ACC112 (cell line): Measurements from ENCODE around the gene ANTXR1.

Experiments used
- H2AFZ ChIP-seq: fragments of 200-600 bp; sonication (generic); one replicate; pipeline ENCODE4 v1.6.0; 2017; ENCODE audit warnings: antibody characterized with exemption, low read length; ENCODE audit not compliant: unreplicated experiment
- H3K27ac ChIP-seq: fragments of 200-600 bp; sonication (generic); 2 replicates; pipeline ENCODE4 v1.5.1; 2014; ENCODE audit warnings: low read depth, mild to moderate bottlenecking, antibody characterized with exemption, low read length, moderate library complexity
- H3K27me3 ChIP-seq: fragments of 200-600 bp; sonication (generic); 2 replicates; pipeline ENCODE4 v1.6.1; 2014; ENCODE audit warnings: mild to moderate bottlenecking, antibody characterized with exemption, low read length, moderate library complexity, mixed read lengths; ENCODE audit not compliant: insufficient read depth
- H3K36me3 ChIP-seq: fragments of 200-600 bp; sonication (generic); 2 replicates; pipeline ENCODE4 v1.6.1; 2016; ENCODE audit warnings: mild to moderate bottlenecking, antibody characterized with exemption, low read length, moderate library complexity, mixed read lengths; ENCODE audit not compliant: insufficient read depth
- H3K4me1 ChIP-seq: fragments of 200-600 bp; sonication (generic); one replicate; pipeline ENCODE4 v1.6.1; 2016; ENCODE audit warnings: low read length, mixed read lengths; ENCODE audit not compliant: insufficient read depth, unreplicated experiment, control insufficient read depth
- H3K4me3 ChIP-seq: fragments of 200-600 bp; sonication (generic); 2 replicates; pipeline ENCODE4 v1.5.1; 2014; ENCODE audit warnings: mild to moderate bottlenecking, low read depth, low read length
- H3K79me2 ChIP-seq: fragments of 200-600 bp; sonication (generic); one replicate; pipeline ENCODE4 v1.6.0; 2016; ENCODE audit warnings: low read length; ENCODE audit not compliant: control insufficient read depth, unreplicated experiment, insufficient read depth

Gene ANTXR1

GRCh38 chr2:69147841-69148533 lies 135.0 kb downstream of the ANTXR1 start:
- no peaks in the 10 kb centered on the region for H3K27me3 ChIP-seq
- H3K79me2 ChIP-seq: no peaks in the 10 kb centered on the region
- no peak overlapping the region for H3K4me3 ChIP-seq
- no peak overlapping the region for H3K27ac ChIP-seq
- H3K4me1 ChIP-seq: peaks cover 25% of the 10 kb centered on the region
- H2AFZ ChIP-seq: no peak overlapping the region
- H3K36me3 ChIP-seq: peaks cover 16% of the 10 kb centered on the region

- H3K79me2 ChIP-seq: no peaks in the 10 kb centered on the region
- no peaks in the 10 kb centered on the region for H3K27me3 ChIP-seq
- no peak overlapping the region for H2AFZ ChIP-seq
- H3K27ac ChIP-seq: no peak overlapping the region
- H3K4me1 ChIP-seq: peaks cover 28% of the 10 kb centered on the region
- H3K36me3 ChIP-seq: peaks cover 16% of the 10 kb centered on the region
- no peak overlapping the region for H3K4me3 ChIP-seq
Measured at GRCh38 chr2:69149631-69150215, 136.7 kb downstream of the ANTXR1 start.

GRCh38 chr2:69151931-69152330 lies 139.0 kb downstream of the ANTXR1 start:
- Histone ChIP-seq H3K27me3 (no peaks in the 10 kb centered on the region), H3K79me2 (no peaks in the 10 kb centered on the region), H3K4me1 (peaks cover 29% of the 10 kb centered on the region), H2AFZ (no peak overlapping the region), H3K27ac (no peak overlapping the region), H3K36me3 (peaks cover 16% of the 10 kb centered on the region), H3K4me3 (no peak overlapping the region)

- no peak overlapping the region for H2AFZ ChIP-seq
- H3K27me3 ChIP-seq: no peaks in the 10 kb centered on the region
- no peaks in the 10 kb centered on the region for H3K79me2 ChIP-seq
- H3K4me1 ChIP-seq: peaks cover 29% of the 10 kb centered on the region
- peaks cover 16% of the 10 kb centered on the region for H3K36me3 ChIP-seq
- no peak overlapping the region for H3K4me3 ChIP-seq
- peak overlapping the region; percentile 58 for H3K27ac ChIP-seq
Measured at GRCh38 chr2:69152847-69153583, 140.0 kb downstream of the ANTXR1 start.

GRCh38 chr2:69154106-69154505 lies 141.1 kb downstream of the ANTXR1 start:
- Histone ChIP-seq H3K4me1 (peaks cover 28% of the 10 kb centered on the region), H2AFZ (no peak overlapping the region), H3K27me3 (no peaks in the 10 kb centered on the region), H3K36me3 (peaks cover 16% of the 10 kb centered on the region), H3K27ac (peak overlapping the region; percentile 15), H3K79me2 (no peaks in the 10 kb centered on the region), H3K4me3 (no peak overlapping the region)

GRCh38 chr2:69156624-69157023 lies 143.6 kb downstream of the ANTXR1 start:
- Histone ChIP-seq H2AFZ (no peak overlapping the region), H3K4me3 (no peak overlapping the region), H3K4me1 (peaks cover 21% of the 10 kb centered on the region), H3K27ac (no peak overlapping the region), H3K79me2 (no peaks in the 10 kb centered on the region), H3K36me3 (peaks cover 15% of the 10 kb centered on the region), H3K27me3 (no peaks in the 10 kb centered on the region)

GRCh38 chr2:69157441-69157840 lies 144.5 kb downstream of the ANTXR1 start:
- peaks cover 6% of the 10 kb centered on the region for H3K36me3 ChIP-seq

GRCh38 chr2:69159986-69160385 lies 147.0 kb downstream of the ANTXR1 start:
- H3K27me3 ChIP-seq: no peaks in the 10 kb centered on the region
- H3K36me3 ChIP-seq: peaks cover 7% of the 10 kb centered on the region; the same call in 1 of the 2 replicates
- no peak overlapping the region for H3K27ac ChIP-seq
- no peaks in the 10 kb centered on the region for H3K79me2 ChIP-seq
- H2AFZ ChIP-seq: no peak overlapping the region
- peaks cover 31% of the 10 kb centered on the region for H3K4me1 ChIP-seq
- no peak overlapping the region for H3K4me3 ChIP-seq

More at GRCh38 chr2:69157441-69157840, 144.5 kb downstream of the ANTXR1 start:
- no peaks in the 10 kb centered on the region for H3K27me3 ChIP-seq
- no peaks in the 10 kb centered on the region for H3K79me2 ChIP-seq
- H3K4me1 ChIP-seq: peaks cover 30% of the 10 kb centered on the region
- H3K4me3 ChIP-seq: no peak overlapping the region
- H2AFZ ChIP-seq: no peak overlapping the region
- H3K27ac ChIP-seq: no peak overlapping the region

GRCh38 chr2:69162057-69162456 lies 149.1 kb downstream of the ANTXR1 start:
- Histone ChIP-seq H3K4me3 (no peak overlapping the region), H3K36me3 (peaks cover 7% of the 10 kb centered on the region), H2AFZ (no peak overlapping the region), H3K4me1 (peaks cover 31% of the 10 kb centered on the region), H3K79me2 (no peaks in the 10 kb centered on the region), H3K27me3 (no peaks in the 10 kb centered on the region), H3K27ac (peak overlapping the region; percentile 51; the same call in 1 of the 2 replicates)

- H3K4me1 ChIP-seq: peaks cover 31% of the 10 kb centered on the region
- H3K36me3 ChIP-seq: peaks cover 7% of the 10 kb centered on the region
- peak overlapping the region; percentile 13; the same call in 1 of the 2 replicates for H3K4me3 ChIP-seq
- no peaks in the 10 kb centered on the region for H3K27me3 ChIP-seq
- no peaks in the 10 kb centered on the region for H3K79me2 ChIP-seq
- H3K27ac ChIP-seq: peak overlapping the region; percentile 51; the same call in 1 of the 2 replicates
- no peak overlapping the region for H2AFZ ChIP-seq
Measured at GRCh38 chr2:69163109-69163508, 150.1 kb downstream of the ANTXR1 start.
